ENCODE data around the gene KRT10. TPM values are rescaled to one million over a fixed set of nuclear protein-coding genes. Genes with fewer than 3 reads are reported as not detected.

The KRT10 gene
- total and polyA plus RNA-seq, 9 of the 15 experiments (the other 6 are each of a cell fraction or from before 2014, with no cell fraction given) = 47.0 to 179 (median 76.2) TPM

- TF ChIP-seq, protein P1, sequence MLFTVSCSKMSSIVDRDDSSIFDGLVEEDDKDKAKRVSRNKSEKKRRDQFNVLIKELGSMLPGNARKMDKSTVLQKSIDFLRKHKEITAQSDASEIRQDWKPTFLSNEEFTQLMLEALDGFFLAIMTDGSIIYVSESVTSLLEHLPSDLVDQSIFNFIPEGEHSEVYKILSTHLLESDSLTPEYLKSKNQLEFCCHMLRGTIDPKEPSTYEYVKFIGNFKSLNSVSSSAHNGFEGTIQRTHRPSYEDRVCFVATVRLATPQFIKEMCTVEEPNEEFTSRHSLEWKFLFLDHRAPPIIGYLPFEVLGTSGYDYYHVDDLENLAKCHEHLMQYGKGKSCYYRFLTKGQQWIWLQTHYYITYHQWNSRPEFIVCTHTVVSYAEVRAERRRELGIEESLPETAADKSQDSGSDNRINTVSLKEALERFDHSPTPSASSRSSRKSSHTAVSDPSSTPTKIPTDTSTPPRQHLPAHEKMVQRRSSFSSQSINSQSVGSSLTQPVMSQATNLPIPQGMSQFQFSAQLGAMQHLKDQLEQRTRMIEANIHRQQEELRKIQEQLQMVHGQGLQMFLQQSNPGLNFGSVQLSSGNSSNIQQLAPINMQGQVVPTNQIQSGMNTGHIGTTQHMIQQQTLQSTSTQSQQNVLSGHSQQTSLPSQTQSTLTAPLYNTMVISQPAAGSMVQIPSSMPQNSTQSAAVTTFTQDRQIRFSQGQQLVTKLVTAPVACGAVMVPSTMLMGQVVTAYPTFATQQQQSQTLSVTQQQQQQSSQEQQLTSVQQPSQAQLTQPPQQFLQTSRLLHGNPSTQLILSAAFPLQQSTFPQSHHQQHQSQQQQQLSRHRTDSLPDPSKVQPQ (CRISPR knock-in tag; IDR thresholded peaks at IDR 0.05; ENCODE audit: borderline replicate concordance) = no peak
Observed at GRCh38 chr17:40813804-40814203, 8.6 kb downstream of the KRT10 start (continued).

DNA sequence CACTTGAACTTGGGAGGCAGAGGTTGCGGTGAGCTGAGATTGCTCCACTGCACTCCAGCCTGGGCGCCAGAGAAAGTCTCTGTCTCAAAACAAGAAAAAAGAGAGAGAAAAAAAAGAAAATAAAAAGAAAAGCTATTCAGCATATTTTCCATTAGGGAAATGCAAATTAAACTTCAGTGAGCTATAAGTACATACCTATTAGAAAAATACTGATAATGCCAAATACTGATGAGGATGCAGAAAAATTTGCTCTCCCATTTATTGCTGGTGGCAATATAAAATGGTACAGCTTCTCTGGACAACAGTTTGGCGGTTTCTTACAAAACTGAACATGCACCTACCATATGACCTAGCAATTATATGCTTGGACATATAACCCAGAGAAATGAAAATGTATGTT, 9.8 kb downstream of the KRT10 start:
- peaks cover 11% of the 10 kb centered on the region for H3K36me3 ChIP-seq (ENCODE audit: control insufficient read depth, insufficient read depth, low read length)
- no peaks in the 10 kb centered on the region for H3K9me3 ChIP-seq (replicated peaks; ENCODE audit: control insufficient read depth, insufficient read depth, low read depth, low read length)
- ATAC-seq (no peak), FAIRE-seq (no peak), DNase-seq (ENCODE audit: extremely low read depth in 1 of 4, low spot score in 3 of 4) (no peak)
- peaks cover 0 to 10% of the 10 kb centered on the region in 2 experiments; a peak in 3 of 5 replicates for H3K4me1 ChIP-seq (replicated peaks in 1 of 2; ENCODE audit: control insufficient read depth in 2 of 2, insufficient read depth in 2 of 2, low read length in 2 of 2)
- ChIA-PET POLR2A (no interaction called here), CTCF (ENCODE audit: low intra/inter-chr PET ratio) (no interaction called here)
- intact Hi-C loops (cut with micrococcal nuclease) (no loop called here), in situ Hi-C loops (cut with MboI) (no loop called here)
- no TSS peak for BruUV-seq (replicated peaks)
- H3K4me3 ChIP-seq = no peak overlapping the region
- H3K9me1 ChIP-seq (ENCODE audit: control insufficient read depth, insufficient read depth, low read length) = peaks cover 5% of the 10 kb centered on the region
- H3K9ac ChIP-seq (ENCODE audit: insufficient read depth in 1 of 2, low read depth in 2 of 2, low read length in 2 of 2) = no peak overlapping the region
- no peak overlapping the region for H2AFZ ChIP-seq (ENCODE audit: low read depth, low read length)
- no peaks in the 10 kb centered on the region for H3K27me3 ChIP-seq (ENCODE audit: control insufficient read depth in 2 of 2, insufficient read depth in 2 of 2, low read length in 2 of 2)
- H3K4me2 ChIP-seq (ENCODE audit: insufficient read depth, low read length) = no peak overlapping the region
- 69% methylated on average over 3 of the region's 3 CpGs for WGBS (ENCODE audit: insufficient coverage, low coverage, missing lambda C conversion rate)
- no peak overlapping the region for H3K27ac ChIP-seq (ENCODE audit: extremely low read depth, low read depth, low read length)
- H4K20me1 ChIP-seq (replicated peaks; ENCODE audit: control insufficient read depth, insufficient read depth, low read length) = no peaks in the 10 kb centered on the region
- TF ChIP-seq ZNF134 (CRISPR knock-in tag; conservative IDR thresholded peaks at IDR 0.05) (no peak), STAT5A (IDR thresholded peaks at IDR 0.05; ENCODE audit: borderline replicate concordance, low read length) (no peak), ZNF316 (IDR thresholded peaks at IDR 0.05) (peak; percentile 77), GTF2A2 (tag; IDR thresholded peaks at IDR 0.05) (no peak), RHOXF2B (CRISPR knock-in tag; conservative IDR thresholded peaks at IDR 0.05) (no peak), C11orf30 (IDR thresholded peaks at IDR 0.05; ENCODE audit: low read depth) (peak; percentile 50)
- peaks cover 10% of the 10 kb centered on the region for H3K79me2 ChIP-seq (ENCODE audit: control insufficient read depth, insufficient read depth, low read length)
